Sigmoid colon (tissue), 4 donors: ENCODE results near the gene RGR.

Experiments
- CTCF ChIP-seq, 4 experiments: fragments of 450-650 bp in 3 of 4; fragments of 200-600 bp in 1 of 4; IDR thresholded peaks; one replicate each; pipeline ENCODE4 v1.5.1; 2016 to 2019; ENCODE audit warnings: antibody characterized with exemption in 4 of 4, mild to moderate bottlenecking in 3 of 4, moderate library complexity in 2 of 4
- EP300 ChIP-seq, 4 donors: sonication (generic); formaldehyde crosslinking; IDR thresholded peaks; one replicate each; pipeline ENCODE4 v1.6.1; 2017; ENCODE audit warnings: antibody characterized with exemption in 4 of 4

DNA sequence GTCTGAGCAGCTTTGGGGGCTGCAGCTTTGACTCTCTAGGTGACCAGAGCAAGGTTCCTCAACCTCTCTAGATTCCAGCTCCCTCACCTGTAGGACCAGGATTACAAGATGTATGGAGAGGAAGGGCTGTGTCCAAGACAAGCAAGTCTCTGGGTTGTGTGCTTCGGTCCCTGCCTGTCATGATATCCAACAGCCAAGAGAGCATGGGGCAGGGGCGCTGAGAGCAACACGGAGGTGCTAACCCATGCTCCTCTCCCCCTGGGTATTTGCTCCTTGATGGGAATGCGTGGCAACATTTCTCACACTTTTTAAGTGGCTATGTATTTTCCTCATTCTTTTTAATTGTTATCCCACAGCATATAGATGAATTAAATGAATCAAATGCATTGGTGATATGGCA lies 40.2 kb upstream of the RGR start:
- TF ChIP-seq CTCF (IDR thresholded peaks at IDR 0.05) (no peak), EP300 (IDR thresholded peaks at IDR 0.05) (no peak)
